ENCODE results near the gene KRTAP13-4.

DNA sequence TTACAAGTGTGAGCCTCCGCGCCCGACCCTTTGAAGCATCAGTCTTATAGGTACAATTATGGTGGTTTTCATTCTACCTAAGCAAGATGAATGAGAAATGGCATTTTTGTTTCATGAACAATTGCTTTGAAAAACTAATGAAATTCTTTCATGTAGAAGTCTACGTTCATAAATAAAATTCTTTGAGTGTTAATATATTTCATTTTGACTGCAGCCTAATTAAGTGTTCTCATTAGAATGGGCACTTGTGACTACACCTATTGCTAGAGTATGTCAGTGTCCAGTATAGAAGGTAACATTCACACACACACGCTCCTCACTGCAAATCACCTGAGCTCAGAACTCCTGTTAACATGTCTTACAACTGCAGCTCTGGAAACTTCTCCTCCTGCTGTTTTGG, 10.0 kb downstream of the KRTAP13-4 start, which contains the start of gene KRTAP15-1:
- no peak for TF ChIP-seq TAF1 (IDR thresholded peaks at IDR 0.05; ENCODE audit: borderline replicate concordance, low read depth, low read length)
- TF ChIP-seq POLR2AphosphoS5 (IDR thresholded peaks at IDR 0.05; ENCODE audit: low read depth, low read length), result no peak

Measured in GM12892 (cell line).